Right lobe of liver (tissue), 4 donors: ENCODE results near the gene ATP1A1.

Experiments
- POLR2A ChIP-seq: fragments of 450-650 bp; IDR thresholded peaks from one replicate; pipeline ENCODE4 v1.6.1; 2017; ENCODE audit warnings: antibody characterized with exemption, mild to moderate bottlenecking
- TF ChIP-seq, protein P1 (sequence below), 4 donors: fragments of 200-600 bp in 3 of 4; fragments of 450-650 bp in 1 of 4; IDR thresholded peaks; one replicate each; pipeline versions ENCODE4 v1.5.1 to v1.8.0; 2016 to 2022; ENCODE audit warnings: antibody characterized with exemption in 4 of 4, mild to moderate bottlenecking in 2 of 4
- donor health status: DM: no; HTN: no; CAD: no.
- donor health status: DM: no; HTN: no; CAD: no.
- donor health status: DM: no; HTN: yes; CAD: no.

DNA sequence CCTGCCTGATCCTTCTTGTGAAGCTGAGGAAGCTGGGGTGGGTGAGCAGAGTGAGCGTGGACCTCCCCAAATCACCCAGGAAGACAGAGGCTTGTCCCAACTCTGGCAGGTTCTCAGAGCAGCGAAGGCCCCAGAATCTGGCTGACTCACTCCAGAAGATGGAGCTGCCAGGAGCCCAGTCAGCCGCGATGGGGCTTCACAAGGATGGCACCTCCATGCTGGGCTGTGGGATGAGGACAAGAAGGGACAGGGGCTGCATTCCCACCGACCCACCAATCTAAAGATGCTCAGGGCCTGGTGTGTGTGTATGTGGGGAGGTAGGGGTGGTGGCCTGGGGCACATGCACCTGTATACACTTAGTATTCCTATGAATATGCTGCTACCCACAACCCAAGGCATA lies 52.9 kb downstream of the ATP1A1 start:
- TF ChIP-seq, protein P1, sequence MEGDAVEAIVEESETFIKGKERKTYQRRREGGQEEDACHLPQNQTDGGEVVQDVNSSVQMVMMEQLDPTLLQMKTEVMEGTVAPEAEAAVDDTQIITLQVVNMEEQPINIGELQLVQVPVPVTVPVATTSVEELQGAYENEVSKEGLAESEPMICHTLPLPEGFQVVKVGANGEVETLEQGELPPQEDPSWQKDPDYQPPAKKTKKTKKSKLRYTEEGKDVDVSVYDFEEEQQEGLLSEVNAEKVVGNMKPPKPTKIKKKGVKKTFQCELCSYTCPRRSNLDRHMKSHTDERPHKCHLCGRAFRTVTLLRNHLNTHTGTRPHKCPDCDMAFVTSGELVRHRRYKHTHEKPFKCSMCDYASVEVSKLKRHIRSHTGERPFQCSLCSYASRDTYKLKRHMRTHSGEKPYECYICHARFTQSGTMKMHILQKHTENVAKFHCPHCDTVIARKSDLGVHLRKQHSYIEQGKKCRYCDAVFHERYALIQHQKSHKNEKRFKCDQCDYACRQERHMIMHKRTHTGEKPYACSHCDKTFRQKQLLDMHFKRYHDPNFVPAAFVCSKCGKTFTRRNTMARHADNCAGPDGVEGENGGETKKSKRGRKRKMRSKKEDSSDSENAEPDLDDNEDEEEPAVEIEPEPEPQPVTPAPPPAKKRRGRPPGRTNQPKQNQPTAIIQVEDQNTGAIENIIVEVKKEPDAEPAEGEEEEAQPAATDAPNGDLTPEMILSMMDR (IDR thresholded peaks at IDR 0.05): no peak
- TF ChIP-seq POLR2A: no peak
